Progenitor cell of endocrine pancreas (in vitro differentiated cells): Measurements from ENCODE around the gene STEAP3. TPM values are rescaled to one million over a fixed set of nuclear protein-coding genes. Genes with fewer than 3 reads are reported as not detected.

Experiments used
- DNase-seq: peaks from one replicate; pipeline ENCODE4 v3.0.0; 2021; ENCODE audit warnings: low spot score; ENCODE audit not compliant: unreplicated experiment
- H3K27ac Mint-ChIP-seq: 2 replicates; pipeline ENCODE4 v1.8.0; 2021; ENCODE audit warnings: mild to moderate bottlenecking, moderate library complexity, mixed read lengths
- H3K27me3 Mint-ChIP-seq: 2 replicates; pipeline ENCODE4 v1.8.0; 2021; ENCODE audit warnings: mixed read lengths
- H3K36me3 Mint-ChIP-seq: 2 replicates; pipeline ENCODE4 v1.8.0; 2022; ENCODE audit warnings: mixed read lengths; ENCODE audit not compliant: insufficient read depth
- H3K4me1 Mint-ChIP-seq: 2 replicates; pipeline ENCODE4 v1.8.0; 2021; ENCODE audit warnings: low read depth, mixed read lengths
- H3K4me3 Mint-ChIP-seq: 2 replicates; pipeline ENCODE4 v1.8.0; 2021; ENCODE audit warnings: low read depth, mild to moderate bottlenecking, moderate library complexity, mixed read lengths
- H3K9me3 Mint-ChIP-seq: 2 replicates; pipeline ENCODE4 v1.8.0; 2021; ENCODE audit warnings: low read depth, mixed read lengths
- total RNA-seq: library from RNA; stranded (reverse); gene quantifications from 2 replicates; pipeline ENCODE4 v1.2.1, GENCODE V29; 2021
- TF ChIP-seq, protein P1 (sequence below): fragments of 200-600 bp; sonication (generic); IDR thresholded peaks from one replicate; pipeline ENCODE4 v1.5.0; 2021; ENCODE audit warnings: antibody characterized with exemption, mild to moderate bottlenecking; ENCODE audit not compliant: unreplicated experiment

The STEAP3 gene
- total RNA-seq, 1 donor from 2014 or later = 3.9 TPM

DNA sequence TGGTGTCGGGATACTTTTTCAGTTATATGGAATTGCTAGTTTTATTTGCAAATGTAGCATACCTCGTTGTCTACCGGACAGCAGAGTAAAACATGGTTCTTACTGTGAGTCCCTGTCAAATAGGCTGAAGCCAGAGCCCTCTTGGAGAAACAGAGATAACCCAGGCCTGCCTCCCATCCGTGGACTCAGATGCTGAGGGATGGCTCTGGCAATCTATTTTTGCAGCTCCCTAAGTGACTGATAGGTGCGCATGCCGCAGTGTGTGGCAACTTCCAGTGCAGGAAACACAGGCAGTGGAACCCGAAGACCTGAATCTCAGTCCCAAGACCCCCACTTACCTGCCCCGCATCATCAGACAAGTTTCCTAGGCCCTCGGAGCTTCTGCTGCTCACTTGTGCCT, 33.6 kb downstream of the STEAP3 start:
- no peak for DNase-seq
- Mint-ChIP-seq H3K4me3 (no peak overlapping the region), H3K9me3 (no peaks in the 10 kb centered on the region), H3K36me3 (no peaks in the 10 kb centered on the region), H3K4me1 (peaks cover 24% of the 10 kb centered on the region), H3K27ac (no peak overlapping the region), H3K27me3 (peaks cover 5% of the 10 kb centered on the region)
- TF ChIP-seq, protein P1, sequence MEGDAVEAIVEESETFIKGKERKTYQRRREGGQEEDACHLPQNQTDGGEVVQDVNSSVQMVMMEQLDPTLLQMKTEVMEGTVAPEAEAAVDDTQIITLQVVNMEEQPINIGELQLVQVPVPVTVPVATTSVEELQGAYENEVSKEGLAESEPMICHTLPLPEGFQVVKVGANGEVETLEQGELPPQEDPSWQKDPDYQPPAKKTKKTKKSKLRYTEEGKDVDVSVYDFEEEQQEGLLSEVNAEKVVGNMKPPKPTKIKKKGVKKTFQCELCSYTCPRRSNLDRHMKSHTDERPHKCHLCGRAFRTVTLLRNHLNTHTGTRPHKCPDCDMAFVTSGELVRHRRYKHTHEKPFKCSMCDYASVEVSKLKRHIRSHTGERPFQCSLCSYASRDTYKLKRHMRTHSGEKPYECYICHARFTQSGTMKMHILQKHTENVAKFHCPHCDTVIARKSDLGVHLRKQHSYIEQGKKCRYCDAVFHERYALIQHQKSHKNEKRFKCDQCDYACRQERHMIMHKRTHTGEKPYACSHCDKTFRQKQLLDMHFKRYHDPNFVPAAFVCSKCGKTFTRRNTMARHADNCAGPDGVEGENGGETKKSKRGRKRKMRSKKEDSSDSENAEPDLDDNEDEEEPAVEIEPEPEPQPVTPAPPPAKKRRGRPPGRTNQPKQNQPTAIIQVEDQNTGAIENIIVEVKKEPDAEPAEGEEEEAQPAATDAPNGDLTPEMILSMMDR = no peak

DNA sequence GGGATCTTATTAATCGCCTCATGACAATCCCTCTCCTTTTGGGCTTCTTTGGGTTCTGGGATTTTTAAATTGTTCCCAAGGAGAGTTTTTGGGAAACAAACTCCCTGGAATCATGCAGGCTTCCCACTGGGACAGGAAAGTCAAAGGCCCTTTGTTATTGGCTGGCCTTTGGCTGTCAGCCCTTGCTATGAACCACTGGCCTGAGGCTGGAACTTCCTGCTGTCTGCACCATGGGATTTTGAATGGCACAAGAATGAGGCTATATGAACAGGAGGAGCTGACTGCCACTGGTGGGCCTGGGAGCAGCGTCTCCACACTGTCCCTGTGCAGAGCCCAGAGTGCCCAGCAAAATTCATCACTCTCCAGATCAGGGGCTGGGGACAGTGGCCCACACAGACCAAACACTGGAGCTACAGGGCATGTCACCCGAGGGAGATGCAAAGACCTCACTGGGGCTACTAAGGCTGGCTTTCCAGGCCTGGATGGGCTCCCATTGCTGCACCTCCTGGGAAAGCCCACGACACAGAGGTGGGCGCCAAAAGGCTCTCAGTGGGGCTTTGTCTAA, 35.7 kb downstream of the STEAP3 start:
- no peak for DNase-seq
- Mint-ChIP-seq H3K27me3 (peaks cover 13% of the 10 kb centered on the region), H3K4me1 (peaks cover 24% of the 10 kb centered on the region), H3K4me3 (no peak overlapping the region), H3K27ac (peak overlapping the region; percentile 18), H3K36me3 (no peaks in the 10 kb centered on the region), H3K9me3 (no peaks in the 10 kb centered on the region)
- TF ChIP-seq, protein P1 = no peak

DNA sequence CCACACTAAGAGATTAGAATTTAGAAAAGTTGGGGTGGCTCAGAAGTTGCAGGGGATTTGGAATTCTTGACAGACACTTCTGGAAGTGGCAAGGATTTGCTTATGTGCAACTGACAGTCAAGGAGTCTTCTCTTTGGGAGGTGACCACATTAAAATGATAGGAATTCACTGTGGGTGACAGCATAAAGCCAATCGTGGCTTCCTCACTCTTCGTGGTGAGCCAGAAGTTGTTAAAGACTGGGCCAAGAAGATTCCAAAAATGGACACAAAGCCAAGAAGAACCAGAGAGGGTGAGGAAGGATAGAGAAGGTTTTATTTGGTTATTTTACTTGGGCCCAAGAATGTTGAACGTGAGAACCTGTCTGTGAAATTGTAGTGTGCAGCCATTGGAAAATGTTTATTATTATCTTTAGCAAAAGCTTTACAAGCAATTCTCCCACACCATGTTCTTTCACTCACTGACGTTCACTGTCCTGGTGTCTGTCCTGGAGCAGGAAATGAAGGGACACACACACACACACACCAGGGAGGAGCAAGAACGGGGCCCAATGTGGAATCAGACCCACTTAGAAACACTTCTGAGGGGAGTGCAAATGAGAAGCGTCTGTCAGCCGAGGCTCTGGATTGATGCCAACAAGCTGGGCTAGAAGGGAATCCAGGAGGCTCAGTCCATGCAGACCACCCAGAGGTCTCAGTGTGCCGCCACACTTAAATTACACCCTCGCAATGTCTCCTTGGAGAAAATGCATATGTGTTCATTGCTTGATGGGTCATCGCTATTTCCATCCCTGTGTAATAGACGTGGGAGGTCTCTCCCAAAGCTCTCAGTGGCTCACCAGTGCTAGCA, 37.2 kb downstream of the STEAP3 start:
- Mint-ChIP-seq H3K27ac (no peak overlapping the region), H3K4me3 (no peak overlapping the region)

DNA sequence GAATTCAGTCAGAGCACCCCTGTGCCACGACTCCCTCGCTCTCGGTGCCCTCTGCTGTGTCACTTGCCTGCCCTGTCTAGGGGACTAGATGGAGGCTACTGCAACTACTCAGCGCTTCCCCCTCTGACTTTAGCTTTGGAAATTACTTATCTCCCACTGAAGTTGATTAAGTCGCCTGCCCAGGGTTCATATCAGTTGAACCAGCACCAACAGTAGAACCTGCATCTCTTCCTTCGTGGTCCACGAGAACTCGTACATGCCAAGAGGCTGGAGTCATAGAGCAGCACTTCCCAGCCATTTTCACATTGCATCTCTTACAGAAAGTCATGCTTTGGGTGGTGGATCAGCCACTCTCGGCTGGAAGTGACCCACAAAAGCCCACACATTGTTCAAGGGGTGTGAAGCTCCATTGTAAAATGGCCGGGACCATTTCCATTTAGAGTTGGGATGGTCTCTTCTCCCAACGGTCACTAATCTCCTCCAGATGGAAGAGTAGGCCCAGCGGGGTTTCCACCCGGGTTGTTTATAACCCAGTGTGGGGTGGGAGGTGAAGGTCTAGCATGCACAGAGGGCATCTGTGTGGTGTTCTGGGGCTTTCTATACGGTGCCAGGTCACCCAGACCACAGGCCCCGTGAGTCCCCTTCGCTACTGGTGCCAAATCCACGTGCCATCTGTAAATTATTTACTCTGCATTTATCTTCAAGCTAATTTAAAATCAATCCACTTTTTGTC, 38.0 kb downstream of the STEAP3 start:
- Mint-ChIP-seq H3K36me3 (no peaks in the 10 kb centered on the region), H3K4me3 (no peak overlapping the region), H3K27ac (no peak overlapping the region), H3K9me3 (no peaks in the 10 kb centered on the region), H3K4me1 (peaks cover 16% of the 10 kb centered on the region), H3K27me3 (peaks cover 16% of the 10 kb centered on the region)
- TF ChIP-seq, protein P1 = no peak
- DNase-seq = no peak

More for the DNA sequence above, 37.2 kb downstream of the STEAP3 start:
- DNase-seq = no peak
- TF ChIP-seq, protein P1 = no peak
- Mint-ChIP-seq H3K4me1 (peaks cover 21% of the 10 kb centered on the region), H3K36me3 (no peaks in the 10 kb centered on the region), H3K27me3 (peaks cover 13% of the 10 kb centered on the region), H3K9me3 (no peaks in the 10 kb centered on the region)

DNA sequence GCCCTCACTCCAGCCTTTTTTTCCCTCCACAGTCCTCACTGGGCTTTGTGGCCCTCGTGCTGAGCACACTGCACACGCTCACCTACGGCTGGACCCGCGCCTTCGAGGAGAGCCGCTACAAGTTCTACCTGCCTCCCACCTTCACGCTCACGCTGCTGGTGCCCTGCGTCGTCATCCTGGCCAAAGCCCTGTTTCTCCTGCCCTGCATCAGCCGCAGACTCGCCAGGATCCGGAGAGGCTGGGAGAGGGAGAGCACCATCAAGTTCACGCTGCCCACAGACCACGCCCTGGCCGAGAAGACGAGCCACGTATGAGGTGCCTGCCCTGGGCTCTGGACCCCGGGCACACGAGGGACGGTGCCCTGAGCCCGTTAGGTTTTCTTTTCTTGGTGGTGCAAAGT, 39.4 kb downstream of the STEAP3 start:
- H3K4me3 Mint-ChIP-seq = no peak overlapping the region
- peaks cover 12% of the 10 kb centered on the region for H3K4me1 Mint-ChIP-seq
- TF ChIP-seq, protein P1 = no peak
- H3K27me3 Mint-ChIP-seq = peaks cover 17% of the 10 kb centered on the region
- no peak overlapping the region for H3K27ac Mint-ChIP-seq
- H3K36me3 Mint-ChIP-seq = no peaks in the 10 kb centered on the region
- H3K9me3 Mint-ChIP-seq = no peaks in the 10 kb centered on the region
- DNase-seq = no peak
